Stomach (tissue), 4 donors: ENCODE results near the gene OMP.

Experiments
- EP300 ChIP-seq: sonication (generic); formaldehyde crosslinking; IDR thresholded peaks from one replicate; pipeline ENCODE4 v1.6.1; 2017; ENCODE audit warnings: antibody characterized with exemption
- POLR2A ChIP-seq, 4 donors: fragments of 450-650 bp; IDR thresholded peaks; one replicate each; pipeline ENCODE4 v1.6.1; 2016; ENCODE audit warnings: antibody characterized with exemption in 4 of 4, control low read depth in 2 of 4, mild to moderate bottlenecking in 1 of 4, moderate library complexity in 1 of 4
- POLR2AphosphoS5 ChIP-seq, 3 donors: sonication (generic); formaldehyde crosslinking; IDR thresholded peaks; one replicate each; pipeline ENCODE4 v1.6.1; 2016; ENCODE audit warnings: antibody characterized with exemption in 3 of 3
- TF ChIP-seq, protein P1 (sequence below), 7 experiments: fragments of 450-650 bp in 4 of 7; fragments of 200-600 bp in 3 of 7; sonication (generic) in 3 of 7; IDR thresholded peaks; one replicate each; pipeline ENCODE4 v1.5.1; 2016 to 2019; ENCODE audit warnings: antibody characterized with exemption in 7 of 7, control low read depth in 2 of 7, mild to moderate bottlenecking in 1 of 7

DNA sequence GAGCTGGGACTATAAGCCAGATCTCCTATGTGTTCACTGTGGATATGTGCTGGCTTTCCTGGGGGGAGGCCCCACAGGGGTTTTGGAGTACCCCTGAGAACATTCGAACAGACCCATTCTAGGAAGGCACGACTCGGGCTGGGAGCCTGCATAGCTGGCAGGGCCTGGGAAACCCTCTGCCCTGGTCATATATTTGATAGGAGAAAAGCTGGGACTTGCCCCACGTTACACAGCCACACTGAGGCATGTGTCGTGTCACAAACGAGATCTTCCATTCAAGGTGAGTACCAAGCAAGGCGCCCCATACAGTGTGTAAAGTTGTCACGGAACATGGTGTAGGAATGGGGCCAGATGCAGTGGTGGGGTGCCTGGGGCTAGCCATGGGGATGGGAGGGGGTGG, 36.6 kb downstream of the OMP start:
- no peak for TF ChIP-seq EP300
- TF ChIP-seq, protein P1, sequence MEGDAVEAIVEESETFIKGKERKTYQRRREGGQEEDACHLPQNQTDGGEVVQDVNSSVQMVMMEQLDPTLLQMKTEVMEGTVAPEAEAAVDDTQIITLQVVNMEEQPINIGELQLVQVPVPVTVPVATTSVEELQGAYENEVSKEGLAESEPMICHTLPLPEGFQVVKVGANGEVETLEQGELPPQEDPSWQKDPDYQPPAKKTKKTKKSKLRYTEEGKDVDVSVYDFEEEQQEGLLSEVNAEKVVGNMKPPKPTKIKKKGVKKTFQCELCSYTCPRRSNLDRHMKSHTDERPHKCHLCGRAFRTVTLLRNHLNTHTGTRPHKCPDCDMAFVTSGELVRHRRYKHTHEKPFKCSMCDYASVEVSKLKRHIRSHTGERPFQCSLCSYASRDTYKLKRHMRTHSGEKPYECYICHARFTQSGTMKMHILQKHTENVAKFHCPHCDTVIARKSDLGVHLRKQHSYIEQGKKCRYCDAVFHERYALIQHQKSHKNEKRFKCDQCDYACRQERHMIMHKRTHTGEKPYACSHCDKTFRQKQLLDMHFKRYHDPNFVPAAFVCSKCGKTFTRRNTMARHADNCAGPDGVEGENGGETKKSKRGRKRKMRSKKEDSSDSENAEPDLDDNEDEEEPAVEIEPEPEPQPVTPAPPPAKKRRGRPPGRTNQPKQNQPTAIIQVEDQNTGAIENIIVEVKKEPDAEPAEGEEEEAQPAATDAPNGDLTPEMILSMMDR (IDR thresholded peaks at IDR 0.05): no peak
- TF ChIP-seq POLR2A (IDR thresholded peaks at IDR 0.05): no peak
- no peak for TF ChIP-seq POLR2AphosphoS5 (IDR thresholded peaks at IDR 0.05)
